ENCODE data around the gene SSPN.

SSPN gene

GRCh38 chr12:26255893-26256645, 60.7 kb downstream of the SSPN start:
- DNase-seq (ENCODE audit: low spot score) (no peak), FAIRE-seq (no peak)

DNA sequence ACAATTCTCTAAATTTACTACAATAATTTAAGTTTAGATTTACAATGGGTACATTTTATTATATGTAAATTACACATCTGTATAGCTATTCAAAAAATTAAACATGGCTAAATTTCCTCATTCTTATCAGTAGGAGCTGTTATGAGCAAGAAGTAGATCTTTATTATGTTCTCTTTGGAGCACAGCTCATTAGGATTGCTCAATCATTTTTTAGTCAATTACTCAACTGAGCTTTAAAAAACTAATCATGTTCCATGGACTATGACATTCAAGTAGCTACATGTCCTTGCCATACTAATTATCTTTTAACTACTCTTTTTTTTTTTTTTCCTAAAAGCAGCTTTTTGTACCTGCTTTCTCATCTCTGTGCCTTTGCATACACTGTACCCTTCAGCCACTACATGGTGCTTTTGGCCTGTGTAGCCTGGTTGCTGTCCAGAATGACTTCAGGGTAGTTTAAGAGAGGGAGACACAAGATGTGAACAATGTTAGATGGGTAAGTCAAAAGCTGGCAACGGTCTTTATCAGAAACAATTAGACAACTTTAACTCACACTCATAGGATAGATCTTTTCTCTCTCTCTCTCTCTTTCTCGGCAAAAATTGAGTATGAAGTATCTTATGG, 69.0 kb downstream of the SSPN start:
- no peak for DNase-seq (ENCODE audit: low spot score)
- no peak for FAIRE-seq

- DNase-seq (ENCODE audit: low spot score) = no peak
- no peak for FAIRE-seq
Measured at GRCh38 chr12:26265606-26266005, 70.2 kb downstream of the SSPN start.

DNA sequence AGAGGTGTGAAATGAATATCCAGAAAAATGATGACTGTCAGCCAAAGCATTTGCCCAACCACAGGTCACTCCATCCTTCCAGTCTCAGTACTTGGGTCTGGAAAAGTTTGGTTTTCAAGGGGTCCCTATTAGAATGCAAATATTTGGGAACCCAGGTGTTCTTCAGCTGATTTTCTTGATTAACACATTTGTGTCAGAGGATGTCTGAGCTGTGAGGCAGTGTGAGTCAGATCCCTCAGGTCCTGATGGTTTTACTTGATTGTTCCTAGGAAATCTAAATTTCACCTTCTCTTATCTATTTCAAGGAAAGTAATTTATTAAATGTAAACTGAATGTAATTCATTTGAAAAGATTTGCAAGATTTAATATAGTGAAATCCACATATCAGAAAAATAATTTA, 71.5 kb downstream of the SSPN start:
- FAIRE-seq = no peak
- DNase-seq (ENCODE audit: low spot score) = no peak

- DNase-seq (ENCODE audit: low spot score) = no peak
- no peak for FAIRE-seq
Measured at GRCh38 chr12:26268841-26269561, 73.6 kb downstream of the SSPN start.

DNA sequence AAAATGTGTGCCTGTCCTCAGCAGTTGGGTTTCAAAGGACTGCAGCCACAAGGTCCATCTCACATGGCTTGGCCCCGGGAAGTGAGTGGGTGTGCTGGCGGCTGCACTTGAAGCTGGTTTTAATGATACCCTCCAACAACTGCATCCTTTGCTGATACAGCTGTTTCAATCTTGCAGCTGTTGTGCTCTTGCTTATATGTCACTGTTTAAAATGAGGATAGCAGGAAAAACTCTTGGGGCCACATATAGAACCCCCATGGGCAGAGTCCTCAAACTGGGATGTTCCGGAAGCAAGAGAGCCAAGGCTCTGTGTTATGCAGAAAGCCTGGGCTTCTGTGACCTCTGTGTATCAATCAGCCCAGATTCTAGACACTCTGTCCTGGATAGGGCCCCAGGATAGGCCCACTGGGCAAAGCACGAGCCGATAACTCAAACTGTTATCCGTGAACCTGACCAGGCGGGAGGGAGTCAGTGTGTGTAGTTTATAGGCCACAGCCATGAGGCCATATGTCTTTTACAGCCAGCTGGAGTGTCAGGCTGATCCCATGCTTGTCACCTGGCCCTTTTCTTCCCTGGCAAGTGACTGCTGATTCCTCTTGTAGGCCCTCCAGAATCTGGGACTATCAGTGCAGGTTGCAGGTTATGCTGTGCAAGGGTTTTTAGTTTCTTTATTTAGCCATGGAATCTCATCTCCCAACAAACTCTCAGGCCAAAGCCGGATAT, 74.3 kb downstream of the SSPN start:
- DNase-seq (ENCODE audit: low spot score) = no peak
- no peak for FAIRE-seq

GRCh38 chr12:26271024-26271423, 75.7 kb downstream of the SSPN start:
- no peak for DNase-seq (ENCODE audit: low spot score)
- no peak for FAIRE-seq

DNA sequence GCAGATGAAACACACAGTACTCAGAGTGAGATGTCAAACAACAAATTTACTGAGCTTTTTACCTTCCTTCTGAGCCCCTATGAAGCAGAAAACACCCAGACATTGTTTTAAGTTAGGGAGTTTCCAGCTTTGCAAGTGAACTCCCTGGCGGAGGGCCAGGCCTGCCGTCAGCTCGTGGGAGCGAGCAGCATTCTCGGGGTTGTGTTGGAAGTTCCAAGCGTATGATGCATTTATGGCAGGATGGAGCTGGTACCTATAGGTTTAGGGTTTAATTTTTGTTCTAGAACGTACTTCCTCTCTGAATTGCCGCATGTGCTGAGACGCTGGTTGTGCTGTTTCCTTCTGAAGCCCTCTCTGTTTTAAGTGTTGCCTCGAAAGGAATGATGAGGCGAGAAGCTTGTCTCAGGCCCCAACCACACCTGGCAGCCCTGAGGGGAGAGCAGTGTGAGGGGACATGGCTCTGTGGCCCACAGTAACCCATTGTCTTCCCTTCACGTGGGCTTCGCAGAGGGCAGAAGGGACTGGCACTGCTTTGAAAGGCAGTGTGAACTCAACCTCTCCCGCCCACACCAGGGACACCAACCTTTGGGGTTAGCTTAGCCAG, 76.6 kb downstream of the SSPN start:
- FAIRE-seq = no peak

GRCh38 chr12:26272851-26273250, 77.5 kb downstream of the SSPN start:
- no peak for DNase-seq (ENCODE audit: low spot score)
- no peak for FAIRE-seq

More for the DNA sequence above, 76.6 kb downstream of the SSPN start:
- DNase-seq (ENCODE audit: low spot score) = peak; percentile 44

DNA sequence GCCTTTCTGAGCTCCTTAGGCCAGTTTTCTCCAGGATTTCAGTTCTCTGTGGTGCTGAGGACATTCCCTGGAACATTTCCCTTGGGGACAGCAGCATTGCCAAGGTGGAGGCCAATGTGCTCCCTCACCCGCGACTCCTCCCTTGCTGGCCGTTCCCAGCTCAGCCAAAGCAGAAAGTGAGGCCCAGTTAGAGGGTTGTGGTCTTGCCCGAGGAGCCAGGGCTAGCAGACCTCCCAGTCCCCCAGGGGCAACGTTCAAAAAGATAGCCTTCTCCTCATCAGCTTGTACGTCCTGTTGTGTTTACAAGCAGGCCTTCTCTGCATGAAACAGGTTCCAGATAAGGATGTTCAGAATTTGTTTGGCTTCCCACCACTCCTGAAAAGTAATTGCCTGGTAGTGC, 78.4 kb downstream of the SSPN start:
- DNase-seq (ENCODE audit: low spot score) = no peak

GRCh38 chr12:26274441-26275312, 79.3 kb downstream of the SSPN start:
- DNase-seq (ENCODE audit: low spot score) (peak; percentile 93), FAIRE-seq (peak; percentile 82)

More for the DNA sequence above, 78.4 kb downstream of the SSPN start:
- FAIRE-seq = no peak

DNA sequence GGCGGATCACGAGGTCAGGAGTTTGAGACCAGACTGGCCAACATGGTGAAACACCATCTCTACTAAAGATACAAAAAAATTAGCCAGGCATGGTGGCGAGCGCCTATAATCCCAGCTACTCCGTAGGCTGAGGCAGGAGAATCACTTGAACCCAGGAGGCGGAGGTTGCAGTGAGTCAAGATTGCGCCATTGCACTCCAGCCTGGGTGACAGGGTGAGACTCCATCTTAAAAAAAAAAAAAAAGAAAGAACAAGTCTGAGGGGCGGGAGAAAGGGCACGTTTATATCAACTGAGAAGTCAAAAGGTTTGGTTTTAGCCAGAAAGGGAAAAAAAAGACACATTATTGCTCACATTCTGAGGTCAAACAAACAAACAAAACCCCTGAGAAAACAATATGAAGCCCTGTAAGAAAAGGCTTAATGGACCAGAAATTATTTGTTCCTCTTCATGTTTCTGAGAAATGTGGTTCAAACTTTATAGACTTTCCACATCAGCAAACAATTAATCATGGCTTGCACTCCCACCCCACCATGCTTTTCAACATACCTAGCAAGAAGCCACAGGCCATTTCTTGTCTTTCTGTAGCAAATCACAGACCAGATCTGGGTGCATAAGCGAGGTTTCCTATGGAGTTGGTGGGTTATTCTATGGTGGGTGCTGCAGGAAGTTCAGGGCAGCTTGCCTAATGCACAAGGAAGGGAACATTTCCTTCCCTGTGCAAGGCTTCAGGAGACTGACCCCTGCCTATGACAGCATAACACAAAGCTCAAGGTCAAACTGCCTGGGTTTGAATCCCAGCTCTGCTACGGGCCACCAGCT, 80.1 kb downstream of the SSPN start:
- DNase-seq (ENCODE audit: low spot score) (no peak), FAIRE-seq (no peak)

GRCh38 chr12:26276709-26277108, 81.3 kb downstream of the SSPN start:
- FAIRE-seq (peak; percentile 17), DNase-seq (ENCODE audit: low spot score) (no peak)

DNA sequence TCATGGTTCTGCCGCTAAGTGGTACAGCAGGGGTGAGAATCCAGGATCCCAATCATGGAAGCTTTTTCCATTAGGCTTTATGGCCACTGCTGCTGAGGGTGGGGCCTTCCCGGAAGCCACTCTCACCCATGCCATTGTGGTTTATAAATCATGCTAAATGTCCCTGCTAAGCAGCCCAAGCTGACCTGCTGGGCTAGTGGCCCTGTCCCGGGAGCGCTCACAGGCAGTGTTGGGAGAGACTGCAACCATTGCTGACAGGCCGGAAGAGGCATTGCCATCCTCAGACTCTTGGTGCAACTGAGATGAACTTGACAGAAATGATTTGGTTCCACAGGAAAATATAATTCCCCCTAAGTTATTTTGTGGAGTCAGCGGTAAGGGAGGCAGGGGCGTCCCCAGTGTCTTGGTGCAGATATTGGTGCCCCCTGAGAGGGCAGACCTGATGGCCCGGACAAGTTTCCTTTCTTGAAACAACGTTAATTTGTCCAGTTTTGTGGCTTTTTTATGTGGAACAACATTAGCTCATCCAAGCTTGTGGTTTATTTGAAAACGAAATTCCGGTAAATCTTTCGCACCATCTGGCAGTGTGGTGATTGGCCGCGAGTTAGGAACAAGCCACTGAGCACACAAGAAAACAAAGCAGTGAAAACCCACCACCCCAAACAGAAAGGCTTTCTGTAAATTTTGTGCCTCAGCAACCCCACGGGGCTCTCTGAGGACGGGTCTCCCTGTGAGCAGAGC, 82.3 kb downstream of the SSPN start:
- FAIRE-seq (no peak), DNase-seq (ENCODE audit: low spot score) (peak; percentile 54)

GRCh38 chr12:26278266-26278665, 82.9 kb downstream of the SSPN start:
- FAIRE-seq (no peak), DNase-seq (ENCODE audit: low spot score) (no peak)

GRCh38 chr12:26278666-26279065, 83.3 kb downstream of the SSPN start:
- DNase-seq (ENCODE audit: low spot score) (no peak), FAIRE-seq (no peak)

DNA sequence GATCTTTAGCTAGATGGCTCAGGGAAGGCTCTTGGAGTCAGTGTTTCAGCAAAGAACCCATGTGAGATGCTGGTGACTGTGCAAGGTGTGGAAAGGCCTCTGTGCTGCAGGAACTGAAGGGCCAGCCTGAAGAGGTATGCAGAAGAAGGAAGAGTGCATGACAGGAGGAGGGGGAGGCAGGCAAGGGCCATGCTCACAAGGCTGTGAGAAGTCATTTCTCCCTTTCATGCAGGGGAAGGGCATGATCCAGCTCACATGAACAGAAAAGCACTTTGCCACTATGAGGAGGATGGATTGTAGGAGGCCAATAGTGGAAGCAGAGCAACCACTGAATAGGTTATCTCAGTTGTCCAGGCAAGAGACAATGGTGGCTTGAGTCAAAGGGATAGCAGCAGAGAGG, 83.7 kb downstream of the SSPN start:
- no peak for DNase-seq (ENCODE audit: low spot score)
- FAIRE-seq = no peak

DNA sequence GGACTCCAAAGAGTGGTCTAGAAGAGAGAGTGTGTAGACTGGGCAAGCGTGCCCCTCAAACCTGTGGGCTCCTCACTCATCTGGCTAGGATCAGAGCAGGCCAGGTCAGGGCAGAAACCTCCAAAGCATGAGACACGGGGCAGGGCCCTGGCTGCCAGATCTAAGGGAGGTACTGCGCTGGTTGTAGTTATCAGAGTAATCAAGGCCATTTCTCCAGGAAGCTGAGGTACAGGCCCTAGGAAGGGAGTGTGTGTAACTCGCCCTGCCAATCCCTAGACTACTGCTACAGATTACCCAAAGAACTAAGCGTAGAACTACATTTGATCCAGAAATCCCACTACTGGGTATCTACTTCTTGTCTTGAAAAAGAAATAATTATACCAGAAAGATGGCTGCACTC, 84.5 kb downstream of the SSPN start:
- DNase-seq (ENCODE audit: low spot score) = no peak
- FAIRE-seq = no peak

- FAIRE-seq (no peak), DNase-seq (ENCODE audit: low spot score) (no peak)
Measured at GRCh38 chr12:26280869-26281268, 85.5 kb downstream of the SSPN start.

Data from urothelium cell line (cell line).